ENCODE measurements around the gene KCNK17. TPM values are rescaled to one million over a fixed set of nuclear protein-coding genes. Genes with fewer than 3 reads are reported as not detected.

The KCNK17 gene
- polyA plus RNA-seq, 1 experiment, result not detected

DNA sequence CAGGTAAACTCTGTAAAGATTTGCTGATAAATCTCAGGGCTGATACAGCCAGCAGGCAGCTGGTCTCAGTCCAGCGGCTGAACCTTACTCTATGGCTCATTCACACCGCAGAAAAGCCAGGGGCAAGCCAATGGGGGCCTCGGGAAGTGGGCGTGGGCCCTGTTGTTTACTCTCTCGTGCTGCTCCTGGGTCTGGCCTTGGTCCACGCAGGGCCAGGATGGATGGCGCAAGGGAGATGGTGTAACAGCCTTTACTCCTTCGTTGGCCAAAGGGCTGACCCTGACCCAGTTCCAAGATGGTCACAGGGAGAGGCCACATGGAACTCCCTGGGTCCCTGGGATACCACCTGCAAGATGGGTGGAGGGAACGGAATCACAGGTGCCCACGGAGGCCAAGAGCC lies 16.2 kb downstream of the KCNK17 start:
- ChIA-PET POLR2A (no interaction called here), CTCF (interaction anchor here (10.7 kb wide), 1 partner anchor 130 kb away, joined by 136 read pairs; no protein-coding TSS in a partner anchor)
- H3K36me3 ChIP-seq (ENCODE audit: control insufficient read depth, insufficient read depth, low read length), result no peaks in the 10 kb centered on the region
- DNase-seq (ENCODE audit: low read depth), result no peak
- H3K4me3 ChIP-seq (ENCODE audit: low read depth, low read length), result no peak overlapping the region
- no peaks in the 10 kb centered on the region; the same call in none of the 2 replicates for H3K27me3 ChIP-seq (ENCODE audit: control insufficient read depth, insufficient read depth, low read length)
- TF ChIP-seq CTCF (IDR thresholded peaks at IDR 0.05; ENCODE audit: insufficient read depth, low read depth, low read length), result no peak

GRCh38 chr6:39296745-39297640 lies 17.2 kb downstream of the KCNK17 start:
- H3K4me3 ChIP-seq (ENCODE audit: low read depth, low read length), result no peak overlapping the region
- POLR2A ChIA-PET, result no interaction called here
- H3K27me3 ChIP-seq (ENCODE audit: control insufficient read depth, insufficient read depth, low read length), result no peaks in the 10 kb centered on the region; the same call in none of the 2 replicates
- no peaks in the 10 kb centered on the region for H3K36me3 ChIP-seq (ENCODE audit: control insufficient read depth, insufficient read depth, low read length)
- no peak for TF ChIP-seq CTCF (IDR thresholded peaks at IDR 0.05; ENCODE audit: insufficient read depth, low read depth, low read length)
- no peak for DNase-seq (ENCODE audit: low read depth)
- CTCF ChIA-PET, result interaction anchor here (1.2 kb wide), 1 partner anchor 13 kb away, joined by 4 read pairs; no protein-coding TSS in a partner anchor

DNA sequence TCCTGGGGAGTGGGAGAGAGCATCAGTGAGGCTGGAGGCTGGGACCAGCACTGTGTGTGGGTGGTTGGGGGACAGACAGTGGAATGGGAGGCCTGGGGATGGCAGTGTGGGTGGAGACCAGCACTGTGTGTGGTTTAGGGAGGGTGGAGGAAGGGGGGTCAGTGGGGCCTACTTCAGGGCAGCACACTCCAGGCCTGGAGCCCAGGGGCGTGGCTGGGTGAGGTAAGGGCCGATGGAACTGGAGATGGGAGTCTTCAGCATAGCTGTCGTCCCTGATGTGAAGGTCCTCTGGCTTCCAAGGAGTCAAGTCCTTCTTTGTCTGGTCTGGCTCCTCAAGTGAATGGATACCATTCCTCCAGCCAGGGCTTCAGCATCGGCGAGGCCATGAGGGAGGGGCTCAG lies 18.6 kb downstream of the KCNK17 start:
- ChIA-PET POLR2A (no interaction called here), CTCF (no interaction called here)
- Histone ChIP-seq H3K36me3 (ENCODE audit: control insufficient read depth, insufficient read depth, low read length) (no peaks in the 10 kb centered on the region), H3K27me3 (ENCODE audit: control insufficient read depth, insufficient read depth, low read length) (no peaks in the 10 kb centered on the region; the same call in none of the 2 replicates), H3K4me3 (ENCODE audit: low read depth, low read length) (no peak overlapping the region)
- TF ChIP-seq CTCF (IDR thresholded peaks at IDR 0.05; ENCODE audit: insufficient read depth, low read depth, low read length), result no peak
- no peak for DNase-seq (ENCODE audit: low read depth)

GRCh38 chr6:39294899-39295298 lies 19.3 kb downstream of the KCNK17 start:
- no peak for DNase-seq (ENCODE audit: low read depth)
- Histone ChIP-seq H3K27me3 (ENCODE audit: control insufficient read depth, insufficient read depth, low read length) (no peaks in the 10 kb centered on the region; the same call in none of the 2 replicates), H3K4me3 (ENCODE audit: low read depth, low read length) (no peak overlapping the region), H3K36me3 (ENCODE audit: control insufficient read depth, insufficient read depth, low read length) (no peaks in the 10 kb centered on the region)
- TF ChIP-seq CTCF (IDR thresholded peaks at IDR 0.05; ENCODE audit: insufficient read depth, low read depth, low read length), result no peak
- ChIA-PET CTCF (interaction anchor here (0.6 to 1.3 kb wide), 2 partner anchors 128 to 207 kb away, joined by 3 read pairs; no protein-coding TSS in a partner anchor), POLR2A (no interaction called here)

DNA sequence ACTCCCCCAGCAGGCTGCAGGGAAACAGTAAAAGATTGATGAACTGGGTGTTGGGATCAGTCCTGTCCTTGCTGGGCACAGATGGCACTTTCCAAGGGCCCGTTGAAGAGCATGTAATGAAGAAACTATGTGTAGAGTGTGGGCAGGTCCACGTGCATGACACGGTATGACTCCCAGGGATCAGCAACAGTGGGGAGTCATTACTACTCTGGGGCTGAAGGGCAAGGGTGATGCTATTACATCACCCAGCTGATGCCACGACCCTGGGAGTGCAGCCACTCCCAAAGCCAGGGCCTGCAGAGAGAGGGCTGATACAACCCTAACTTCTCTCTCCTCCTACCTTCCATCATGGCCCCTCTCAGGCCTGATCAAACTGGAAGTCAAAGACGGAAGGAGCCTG lies 20.1 kb downstream of the KCNK17 start:
- no peak for DNase-seq (ENCODE audit: low read depth)
- no peaks in the 10 kb centered on the region for H3K36me3 ChIP-seq (ENCODE audit: control insufficient read depth, insufficient read depth, low read length)
- no peak overlapping the region for H3K4me3 ChIP-seq (ENCODE audit: low read depth, low read length)
- ChIA-PET CTCF (interaction anchor here (1.3 kb wide), 1 partner anchor 127 kb away, joined by 3 read pairs; no protein-coding TSS in a partner anchor), POLR2A (no interaction called here)
- no peak for TF ChIP-seq CTCF (IDR thresholded peaks at IDR 0.05; ENCODE audit: insufficient read depth, low read depth, low read length)
- no peaks in the 10 kb centered on the region; the same call in none of the 2 replicates for H3K27me3 ChIP-seq (ENCODE audit: control insufficient read depth, insufficient read depth, low read length)
